Kidney (tissue), 14 donors: ENCODE measurements around the gene ZMIZ2. TPM values are rescaled to one million over a fixed set of nuclear protein-coding genes. Genes with fewer than 3 reads are reported as not detected.

Experiments
- DNase-seq, 5 donors: peaks; one replicate each; pipeline ENCODE4 v3.0.0-alpha.2; 2013 to 2020
- FAIRE-seq: peaks from 2 replicates; lab custom pipeline; 2012; peaks lifted over from hg19 to GRCh38; lab: Jason Lieb, UNC
- H3K27ac ChIP-seq, 2 donors: one replicate each; pipeline ENCODE4 v1.7.0; 2013; ENCODE audit warnings: low read depth in 2 of 2, low read length in 2 of 2, inconsistent platforms in 1 of 2
- H3K27me3 ChIP-seq: one replicate; pipeline ENCODE4 v1.7.1; 2013; ENCODE audit warnings: low read length, inconsistent platforms; ENCODE audit not compliant: control insufficient read depth, insufficient read depth
- H3K36me3 ChIP-seq, 3 donors: one replicate each; pipeline versions ENCODE4 v1.7.0 to v1.7.1; 2013; ENCODE audit warnings: low read length in 3 of 3, control low read depth in 1 of 3, inconsistent platforms in 1 of 3; ENCODE audit not compliant: insufficient read depth in 3 of 3, control insufficient read depth in 2 of 3
- H3K4me1 ChIP-seq, 3 donors: one replicate each; pipeline versions ENCODE4 v1.7.0 to v1.7.1; 2013; ENCODE audit warnings: low read length in 3 of 3, inconsistent platforms in 1 of 3, low read depth in 1 of 3; ENCODE audit not compliant: control insufficient read depth in 2 of 3, insufficient read depth in 2 of 3
- H3K4me3 ChIP-seq, 3 donors: one replicate each; pipeline versions ENCODE4 v1.7.0 to v1.8.1; 2013; ENCODE audit warnings: low read length in 3 of 3, control low read depth in 1 of 3, inconsistent platforms in 1 of 3
- H3K9ac ChIP-seq, 3 donors: one replicate each; pipeline versions ENCODE4 v1.7.0 to v1.7.1; 2013; ENCODE audit warnings: low read length in 3 of 3, control low read depth in 1 of 3, inconsistent platforms in 1 of 3
- H3K9me3 ChIP-seq, 3 donors: one replicate each; pipeline versions ENCODE4 v1.7.0 to v1.7.1; 2013; ENCODE audit warnings: low read length in 3 of 3, control low read depth in 1 of 3, inconsistent platforms in 1 of 3; ENCODE audit not compliant: control insufficient read depth in 2 of 3, insufficient read depth in 1 of 3
- intact Hi-C: fragments of 100-400 bp; cut with DNase I; formaldehyde crosslinking; loops from one replicate; pipeline ENCODE4 v1.11.1; 2022
- polyA plus RNA-seq: library from polyadenylated mRNA; stranded (reverse); fragments of 350-450 nt; fragmentation: Illumina TruSeq; extraction: RNeasy Lipid Tissue Mini Kit (QIAGEN cat#74804); gene quantifications from one replicate; pipeline ENCODE4 v1.2.3, GENCODE V29; 2014; ENCODE audit warnings: low read depth, low replicate concordance; ENCODE audit not compliant: insufficient read depth
- total RNA-seq: library from RNA; stranded (reverse); fragmentation: NEBNext Ultra II Directional; extraction: Animal tissue kit (Norgen Biotek cat#: 25700); gene quantifications from one replicate; pipeline ENCODE4 v1.2.1, GENCODE V29; 2021
- TF ChIP-seq, protein P1 (sequence below): IDR thresholded peaks from 3 replicates; pipeline ENCODE4 v1.5.1; 2012; ENCODE audit warnings: mild to moderate bottlenecking, moderate library complexity, borderline replicate concordance; ENCODE audit not compliant: insufficient read depth; ENCODE audit errors: extremely low read depth
- donor health status: control.
- donor health status: control.
- donor health status: control.
- donor health status: control.
- donor health status: control.
- donor health status: DM: yes; HTN: yes; CAD: no.
- donor health status: Normal renal cell carcinoma (clear cell type).

ZMIZ2 gene
- total and polyA plus RNA-seq, 2 donors from 2014 or later, result 30.5 to 127 TPM

DNA sequence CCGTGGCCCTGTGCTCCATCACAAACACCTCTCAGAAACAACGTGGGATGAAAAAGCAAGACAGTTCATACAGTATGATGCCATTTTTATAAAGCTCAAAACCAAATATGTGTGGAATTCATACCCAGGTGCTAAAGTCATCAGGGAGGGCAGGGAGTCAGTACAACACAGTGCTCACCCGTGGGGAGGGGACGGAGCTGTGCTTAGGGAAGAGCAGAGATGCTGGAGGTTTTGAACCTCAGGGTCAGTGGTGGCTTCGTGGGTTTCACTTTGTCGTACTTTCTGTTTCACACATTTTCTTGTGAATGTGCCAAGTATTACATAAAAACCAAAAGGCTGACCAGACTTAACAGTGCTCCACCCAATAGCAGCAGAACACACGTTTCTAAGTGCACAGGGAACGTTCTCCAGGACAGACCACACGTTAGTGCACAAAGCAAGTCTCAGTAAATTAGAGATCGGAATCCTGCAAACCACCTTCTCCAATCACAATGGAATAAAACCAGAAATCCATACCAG lies 21.2 kb downstream of the ZMIZ2 start:
- H3K36me3 ChIP-seq, result peaks cover 0 to 17% (median 8%) of the 10 kb centered on the region in 3 donors
- H3K27me3 ChIP-seq, result no peaks in the 10 kb centered on the region
- peak overlapping the region in 1 of 3 donors; percentile 19 for H3K4me3 ChIP-seq
- peak overlapping the region in 1 of 2 donors; percentile 55 for H3K27ac ChIP-seq
- intact Hi-C loops, result no loop called here
- peak in 1 of 5 donors; percentile 31 for DNase-seq
- H3K9ac ChIP-seq, result peak overlapping the region in 1 of 3 donors; percentile 38
- no peaks in the 10 kb centered on the region for H3K9me3 ChIP-seq
- no peak for FAIRE-seq
- TF ChIP-seq, protein P1, sequence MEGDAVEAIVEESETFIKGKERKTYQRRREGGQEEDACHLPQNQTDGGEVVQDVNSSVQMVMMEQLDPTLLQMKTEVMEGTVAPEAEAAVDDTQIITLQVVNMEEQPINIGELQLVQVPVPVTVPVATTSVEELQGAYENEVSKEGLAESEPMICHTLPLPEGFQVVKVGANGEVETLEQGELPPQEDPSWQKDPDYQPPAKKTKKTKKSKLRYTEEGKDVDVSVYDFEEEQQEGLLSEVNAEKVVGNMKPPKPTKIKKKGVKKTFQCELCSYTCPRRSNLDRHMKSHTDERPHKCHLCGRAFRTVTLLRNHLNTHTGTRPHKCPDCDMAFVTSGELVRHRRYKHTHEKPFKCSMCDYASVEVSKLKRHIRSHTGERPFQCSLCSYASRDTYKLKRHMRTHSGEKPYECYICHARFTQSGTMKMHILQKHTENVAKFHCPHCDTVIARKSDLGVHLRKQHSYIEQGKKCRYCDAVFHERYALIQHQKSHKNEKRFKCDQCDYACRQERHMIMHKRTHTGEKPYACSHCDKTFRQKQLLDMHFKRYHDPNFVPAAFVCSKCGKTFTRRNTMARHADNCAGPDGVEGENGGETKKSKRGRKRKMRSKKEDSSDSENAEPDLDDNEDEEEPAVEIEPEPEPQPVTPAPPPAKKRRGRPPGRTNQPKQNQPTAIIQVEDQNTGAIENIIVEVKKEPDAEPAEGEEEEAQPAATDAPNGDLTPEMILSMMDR, result no peak
- peaks cover 0 to 17% (median 0%) of the 10 kb centered on the region in 3 donors for H3K4me1 ChIP-seq

DNA sequence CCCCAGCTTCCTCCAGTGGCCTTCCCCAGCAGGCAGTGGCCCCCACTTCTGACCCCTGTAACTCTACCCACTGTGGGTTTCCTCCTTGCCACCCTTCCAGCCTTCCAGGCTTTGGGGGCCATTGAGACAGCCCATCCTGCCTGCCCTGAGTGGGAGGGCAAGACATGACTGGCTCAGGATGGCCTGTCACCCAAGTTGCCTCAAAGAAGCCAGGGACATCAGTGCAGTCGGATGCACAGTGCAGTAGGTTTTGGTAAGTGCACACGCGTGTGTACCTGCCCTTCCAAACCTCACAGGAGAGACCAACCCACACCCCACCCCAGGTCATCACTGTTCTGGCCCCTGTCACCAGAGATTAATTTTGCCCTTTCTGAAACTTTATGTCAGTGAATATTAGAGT lies 22.7 kb downstream of the ZMIZ2 start:
- Histone ChIP-seq H3K4me3 (no peak overlapping the region), H3K27ac (no peak overlapping the region), H3K9me3 (no peaks in the 10 kb centered on the region), H3K36me3 (peaks cover 0 to 8% (median 3%) of the 10 kb centered on the region in 3 donors), H3K4me1 (peaks cover 0 to 17% (median 0%) of the 10 kb centered on the region in 3 donors), H3K27me3 (no peaks in the 10 kb centered on the region), H3K9ac (no peak overlapping the region)
- TF ChIP-seq, protein P1, result no peak
- DNase-seq (peak in 1 of 5 donors; percentile 14), FAIRE-seq (no peak)
- intact Hi-C loops, result no loop called here

DNA sequence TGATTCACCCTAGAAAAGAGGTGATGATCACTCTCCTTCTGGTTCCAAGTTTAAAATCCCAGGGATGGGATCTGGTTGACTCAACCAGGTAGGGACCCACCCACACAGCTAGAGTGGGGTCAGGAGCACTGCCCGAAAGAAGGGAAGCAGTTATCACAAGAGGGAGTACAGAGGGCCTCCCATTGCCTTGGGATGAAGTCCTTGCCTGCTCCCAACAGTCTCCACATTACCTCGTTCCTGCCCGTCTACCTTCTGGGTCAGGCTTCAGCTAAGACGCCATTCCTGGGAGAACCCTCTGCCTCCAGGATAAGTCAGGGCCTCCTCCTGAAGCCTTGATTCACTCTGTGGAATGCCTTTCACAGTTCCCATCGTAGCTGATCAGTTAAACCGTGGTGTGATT lies 23.8 kb downstream of the ZMIZ2 start:
- FAIRE-seq (no peak), DNase-seq (no peak)
- H3K36me3 ChIP-seq, result no peaks in the 10 kb centered on the region
- H3K27me3 ChIP-seq, result no peaks in the 10 kb centered on the region
- TF ChIP-seq, protein P1, result no peak
- H3K4me1 ChIP-seq, result peaks cover 0 to 17% (median 0%) of the 10 kb centered on the region in 3 donors
- H3K27ac ChIP-seq, result no peak overlapping the region
- H3K9me3 ChIP-seq, result no peaks in the 10 kb centered on the region
- intact Hi-C loops, result no loop called here
- no peak overlapping the region for H3K4me3 ChIP-seq
- no peak overlapping the region for H3K9ac ChIP-seq
